Measurements from ENCODE around the gene GJA1. TPM values are rescaled to one million over a fixed set of nuclear protein-coding genes. Genes with fewer than 3 reads are reported as not detected.

GJA1 gene
- total and polyA plus RNA-seq, 2 of the 13 experiments (the other 11 are each of a cell fraction or from before 2014, with no cell fraction given) = not detected

DNA sequence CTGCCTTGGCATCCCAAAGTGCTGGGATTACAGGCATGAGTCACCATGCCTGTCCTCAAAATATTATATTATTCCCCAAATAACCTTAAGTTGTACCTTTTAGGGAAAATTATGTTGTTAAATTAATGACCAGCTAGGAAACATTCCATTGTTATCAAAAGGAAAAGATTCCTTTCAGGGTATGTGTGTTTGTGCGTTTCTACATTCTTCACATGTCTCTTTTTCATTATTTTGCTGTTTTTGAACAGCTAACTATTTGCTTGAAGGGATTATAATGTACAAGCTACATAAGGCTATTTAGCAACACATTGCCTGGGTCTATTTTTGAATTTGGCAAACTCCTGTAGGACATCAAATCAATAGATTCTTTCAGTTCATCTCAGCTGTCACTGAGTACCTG, 57.1 kb downstream of the GJA1 start (continued):
- TF ChIP-seq ZBTB40 (IDR thresholded peaks at IDR 0.05) (no peak), ZBTB40 (CRISPR knock-in tag; IDR thresholded peaks at IDR 0.05) (no peak), PHB2 (IDR thresholded peaks at IDR 0.05; ENCODE audit: partially characterized antibody) (no peak), GFI1 (CRISPR knock-in tag; IDR thresholded peaks at IDR 0.05; ENCODE audit: borderline replicate concordance) (no peak)

- ATAC-seq (no peak), FAIRE-seq (no peak), DNase-seq (ENCODE audit: low spot score) (no peak)
- H3K4me2 ChIP-seq (ENCODE audit: low read depth, low read length) = no peak overlapping the region
- CTCF ChIA-PET (ENCODE audit: low intra/inter-chr PET ratio, low total read pairs) = no interaction called here
- intact Hi-C loops (cut with micrococcal nuclease; ENCODE audit: unreplicated experiment) = no loop called here
- POLR2A ChIA-PET = no interaction called here
- no peaks in the 10 kb centered on the region for H3K4me1 ChIP-seq (ENCODE audit: insufficient read depth, low read length)
- no peaks in the 10 kb centered on the region for H3K36me3 ChIP-seq (replicated peaks in 1 of 2; ENCODE audit: control insufficient read depth in 1 of 2, insufficient read depth in 2 of 2, low read length in 2 of 2)
- H3K27ac ChIP-seq (ENCODE audit: extremely low read length, insufficient read depth, low read length) = no peak overlapping the region
- H3K9me3 ChIP-seq (ENCODE audit: low read length) = no peaks in the 10 kb centered on the region
- no peak overlapping the region for H3K9ac ChIP-seq (ENCODE audit: insufficient read depth, low read depth, low read length)
- 39% methylated on average over 5 of the region's 5 CpGs for WGBS (ENCODE audit: low lambda C conversion rate)
- in situ Hi-C loops (cut with HindIII; ENCODE audit: extremely low pct_ligation_motif_present, low pct_unique_long_range_greater_than_20kb) = no loop called here
- BruUV-seq (replicated peaks) = no TSS peak
- H3K27me3 ChIP-seq (ENCODE audit: control insufficient read depth in 1 of 2, insufficient read depth in 2 of 2, low read length in 2 of 2) = no peaks in the 10 kb centered on the region
- H3K4me3 ChIP-seq (replicated peaks in 1 of 3; ENCODE audit: insufficient read depth in 1 of 3, low read depth in 2 of 3, low read length in 3 of 3) = no peak overlapping the region
- H2AFZ ChIP-seq (ENCODE audit: low read length) = no peak overlapping the region
- H4K20me1 ChIP-seq (ENCODE audit: insufficient read depth, low read length) = no peaks in the 10 kb centered on the region
- no peaks in the 10 kb centered on the region for H3K79me2 ChIP-seq (ENCODE audit: insufficient read depth, low read length)
- TF ChIP-seq, protein P1, sequence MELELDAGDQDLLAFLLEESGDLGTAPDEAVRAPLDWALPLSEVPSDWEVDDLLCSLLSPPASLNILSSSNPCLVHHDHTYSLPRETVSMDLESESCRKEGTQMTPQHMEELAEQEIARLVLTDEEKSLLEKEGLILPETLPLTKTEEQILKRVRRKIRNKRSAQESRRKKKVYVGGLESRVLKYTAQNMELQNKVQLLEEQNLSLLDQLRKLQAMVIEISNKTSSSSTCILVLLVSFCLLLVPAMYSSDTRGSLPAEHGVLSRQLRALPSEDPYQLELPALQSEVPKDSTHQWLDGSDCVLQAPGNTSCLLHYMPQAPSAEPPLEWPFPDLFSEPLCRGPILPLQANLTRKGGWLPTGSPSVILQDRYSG (CRISPR knock-in tag; IDR thresholded peaks at IDR 0.05) = no peak
- no peak for TF ChIP-seq SIN3A (IDR thresholded peaks at IDR 0.05; ENCODE audit: borderline replicate concordance, low read depth, low read length)
- TF ChIP-seq EEA1 (CRISPR knock-in tag; IDR thresholded peaks at IDR 0.05; ENCODE audit: borderline replicate concordance) = no peak
- TF ChIP-seq HDAC1 (CRISPR knock-in tag; IDR thresholded peaks at IDR 0.05) = no peak
- no peak for TF ChIP-seq ZKSCAN5 (CRISPR knock-in tag; IDR thresholded peaks at IDR 0.05)
- TF ChIP-seq, protein P2, sequence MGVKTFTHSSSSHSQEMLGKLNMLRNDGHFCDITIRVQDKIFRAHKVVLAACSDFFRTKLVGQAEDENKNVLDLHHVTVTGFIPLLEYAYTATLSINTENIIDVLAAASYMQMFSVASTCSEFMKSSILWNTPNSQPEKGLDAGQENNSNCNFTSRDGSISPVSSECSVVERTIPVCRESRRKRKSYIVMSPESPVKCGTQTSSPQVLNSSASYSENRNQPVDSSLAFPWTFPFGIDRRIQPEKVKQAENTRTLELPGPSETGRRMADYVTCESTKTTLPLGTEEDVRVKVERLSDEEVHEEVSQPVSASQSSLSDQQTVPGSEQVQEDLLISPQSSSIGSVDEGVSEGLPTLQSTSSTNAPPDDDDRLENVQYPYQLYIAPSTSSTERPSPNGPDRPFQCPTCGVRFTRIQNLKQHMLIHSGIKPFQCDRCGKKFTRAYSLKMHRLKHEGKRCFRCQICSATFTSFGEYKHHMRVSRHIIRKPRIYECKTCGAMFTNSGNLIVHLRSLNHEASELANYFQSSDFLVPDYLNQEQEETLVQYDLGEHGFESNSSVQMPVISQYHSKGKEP (CRISPR knock-in tag; IDR thresholded peaks at IDR 0.05) = no peak
- TF ChIP-seq, protein P3, sequence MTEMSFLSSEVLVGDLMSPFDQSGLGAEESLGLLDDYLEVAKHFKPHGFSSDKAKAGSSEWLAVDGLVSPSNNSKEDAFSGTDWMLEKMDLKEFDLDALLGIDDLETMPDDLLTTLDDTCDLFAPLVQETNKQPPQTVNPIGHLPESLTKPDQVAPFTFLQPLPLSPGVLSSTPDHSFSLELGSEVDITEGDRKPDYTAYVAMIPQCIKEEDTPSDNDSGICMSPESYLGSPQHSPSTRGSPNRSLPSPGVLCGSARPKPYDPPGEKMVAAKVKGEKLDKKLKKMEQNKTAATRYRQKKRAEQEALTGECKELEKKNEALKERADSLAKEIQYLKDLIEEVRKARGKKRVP (CRISPR knock-in tag; IDR thresholded peaks at IDR 0.05) = no peak
Measured at GRCh38 chr6:121497970-121498375, 62.5 kb downstream of the GJA1 start.
